ENCODE measurements around the gene ACCSL. TPM values are rescaled to one million over a fixed set of nuclear protein-coding genes. Genes with fewer than 3 reads are reported as not detected.

ACCSL gene
- total and polyA plus RNA-seq, 8 donors = not detected

GRCh38 chr11:44032299-44033085, 15.3 kb upstream of the ACCSL start:
- 65 to 76% (median 65%) methylated on average over 15 of the region's 15 CpGs for WGBS, 5 donors
- DNase-seq = peak in 1 of 2 donors; percentile 71
- intact Hi-C loops (cut with DNase I; ENCODE audit: low total_unique reads) = no loop called here
- H3K36me3 ChIP-seq = no peaks in the 10 kb centered on the region
- TF ChIP-seq EP300 (IDR thresholded peaks at IDR 0.05) (no peak), POLR2A (IDR thresholded peaks at IDR 0.05) (no peak), POLR2AphosphoS5 (IDR thresholded peaks at IDR 0.05) (peak in 1 of 3 donors; percentile 63)
- peak overlapping the region in 4 of 5 donors; percentile 53 to 82 (median 54) for H3K27ac ChIP-seq
- H3K27me3 ChIP-seq = no peaks in the 10 kb centered on the region
- no peaks in the 10 kb centered on the region for H3K9me3 ChIP-seq
- H3K4me1 ChIP-seq = peaks cover 0 to 43% (median 21%) of the 10 kb centered on the region in 4 donors
- H3K4me3 ChIP-seq = no peak overlapping the region

- TF ChIP-seq CTCF (IDR thresholded peaks at IDR 0.05) (no peak), POLR2A (IDR thresholded peaks at IDR 0.05) (no peak), EP300 (IDR thresholded peaks at IDR 0.05) (no peak), POLR2AphosphoS5 (IDR thresholded peaks at IDR 0.05) (no peak)
- intact Hi-C loops (cut with DNase I; ENCODE audit: low total_unique reads) = no loop called here
- WGBS, 5 donors = 19 to 46% (median 33%) methylated on average over 3 of the region's 3 CpGs
Measured at GRCh38 chr11:44033411-44033850, 14.3 kb upstream of the ACCSL start.

GRCh38 chr11:44033856-44034255, 13.9 kb upstream of the ACCSL start:
- DNase-seq = no peak
- no peak overlapping the region for H3K4me3 ChIP-seq
- H3K27ac ChIP-seq = peak overlapping the region in 2 of 5 donors; percentile 53 to 82
- 44 to 56% (median 44%) methylated on average over 3 of the region's 3 CpGs for WGBS, 5 donors
- no peaks in the 10 kb centered on the region for H3K27me3 ChIP-seq
- H3K9me3 ChIP-seq = no peaks in the 10 kb centered on the region
- TF ChIP-seq POLR2A (IDR thresholded peaks at IDR 0.05) (no peak), POLR2AphosphoS5 (IDR thresholded peaks at IDR 0.05) (no peak), EP300 (IDR thresholded peaks at IDR 0.05) (no peak), CTCF (IDR thresholded peaks at IDR 0.05) (no peak)
- H3K36me3 ChIP-seq = no peaks in the 10 kb centered on the region
- intact Hi-C loops (cut with DNase I; ENCODE audit: low total_unique reads) = no loop called here
- peaks cover 0 to 43% (median 21%) of the 10 kb centered on the region in 4 donors for H3K4me1 ChIP-seq

More at GRCh38 chr11:44033411-44033850, 14.3 kb upstream of the ACCSL start:
- peak in 1 of 2 donors; percentile 45 for DNase-seq
- peak overlapping the region in 4 of 5 donors; percentile 53 to 82 (median 54) for H3K27ac ChIP-seq
- no peak overlapping the region for H3K4me3 ChIP-seq
- no peaks in the 10 kb centered on the region for H3K9me3 ChIP-seq
- H3K27me3 ChIP-seq = no peaks in the 10 kb centered on the region
- no peaks in the 10 kb centered on the region for H3K36me3 ChIP-seq
- H3K4me1 ChIP-seq = peaks cover 0 to 43% (median 21%) of the 10 kb centered on the region in 4 donors

- Histone ChIP-seq H3K27ac (no peak overlapping the region), H3K9me3 (no peaks in the 10 kb centered on the region), H3K4me1 (peaks cover 0 to 38% (median 21%) of the 10 kb centered on the region in 4 donors), H3K27me3 (no peaks in the 10 kb centered on the region), H3K4me3 (no peak overlapping the region), H3K36me3 (no peaks in the 10 kb centered on the region)
- no peak for DNase-seq
- intact Hi-C loops (cut with DNase I; ENCODE audit: low total_unique reads) = loop anchor here (5.0 kb wide), 1 partner anchor 142 kb away; no protein-coding TSS in a partner anchor
- TF ChIP-seq EP300 (IDR thresholded peaks at IDR 0.05) = no peak
- TF ChIP-seq POLR2AphosphoS5 (IDR thresholded peaks at IDR 0.05) = no peak
- TF ChIP-seq CTCF (IDR thresholded peaks at IDR 0.05) = no peak
- no peak for TF ChIP-seq POLR2A (IDR thresholded peaks at IDR 0.05)
Measured at GRCh38 chr11:44034639-44035038, 13.1 kb upstream of the ACCSL start.
